ENCODE results near the gene DUS3L. TPM values are rescaled to one million over a fixed set of nuclear protein-coding genes. Genes with fewer than 3 reads are reported as not detected.

DUS3L gene
- total and polyA plus RNA-seq, 2 donors (not counting 3 experiments of a cell fraction or from before 2014, with no cell fraction given) = 25.8 to 38.9 TPM

GRCh38 chr19:5789886-5790558 lies 941 bp downstream of the DUS3L start:
- ChIA-PET POLR2A (no interaction called here), CTCF (interaction anchor here (1.1 to 3.6 kb wide), 2 partner anchors 14 to 38 kb away, joined by 3 to 21 read pairs; no protein-coding TSS in a partner anchor)
- Histone ChIP-seq H3K27me3 (ENCODE audit: control insufficient read depth in 2 of 2, insufficient read depth in 2 of 2, low read length in 2 of 2) (no peaks in the 10 kb centered on the region), H3K36me3 (ENCODE audit: control insufficient read depth in 2 of 2, extremely low read depth in 1 of 2, insufficient read depth in 2 of 2, low read length in 2 of 2) (peaks cover 8 to 33% of the 10 kb centered on the region in 2 experiments), H3K27ac (ENCODE audit: insufficient read depth, low read depth, low read length) (no peak overlapping the region), H3K9me1 (replicated peaks; ENCODE audit: control insufficient read depth, extremely low read depth, insufficient read depth, low read length) (no peaks in the 10 kb centered on the region), H3K9ac (replicated peaks; ENCODE audit: extremely low read depth, insufficient read depth, low read length) (peak overlapping the region; percentile 81), H3K79me2 (ENCODE audit: control insufficient read depth, insufficient read depth, low read length) (peaks cover 8% of the 10 kb centered on the region), H2AFZ (ENCODE audit: low read depth, low read length) (no peak overlapping the region), H4K20me1 (replicated peaks; ENCODE audit: control insufficient read depth, extremely low read depth, insufficient read depth, low read length) (no peaks in the 10 kb centered on the region), H3K9me3 (replicated peaks; ENCODE audit: control insufficient read depth, insufficient read depth, low read length) (no peaks in the 10 kb centered on the region), H3K4me3 (replicated peaks in 1 of 3; ENCODE audit: insufficient read depth in 1 of 3, low read depth in 1 of 3, low read length in 3 of 3) (peak overlapping the region; percentile 17 to 75 (median 55)), H3K4me1 (ENCODE audit: control insufficient read depth, extremely low read depth, insufficient read depth, low read length) (peaks cover 5% of the 10 kb centered on the region), H3K4me2 (ENCODE audit: insufficient read depth, low read length) (peak overlapping the region; percentile 77)
- no peak for TF ChIP-seq JUN (IDR thresholded peaks at IDR 0.05; ENCODE audit: borderline replicate concordance, insufficient read depth, insufficient read length, low read depth)
- TF ChIP-seq MYC (IDR thresholded peaks at IDR 0.05; ENCODE audit: low read depth, low read length) = no peak
- no peak for TF ChIP-seq FOS (IDR thresholded peaks at IDR 0.05; ENCODE audit: borderline replicate concordance, insufficient read depth, low read length)
- TF ChIP-seq EZH2 (IDR thresholded peaks at IDR 0.05; ENCODE audit: borderline replicate concordance, low read depth, low read length, severe bottlenecking) = no peak
- dilution Hi-C loops (cut with MboI; ENCODE audit: extremely low pct_ligation_motif_present, low sequenced_read_pairs) (no loop called here), intact Hi-C loops (cut with micrococcal nuclease) (loop anchor here (1.0 kb wide), 1 partner anchor 70 kb away; the partner anchor contains the start of genes CATSPERD and LONP1)
- DNase-seq (ENCODE audit: low read depth, low spot score) (no peak), FAIRE-seq (no peak)
- no TSS peak for BruUV-seq (replicated peaks)

- Histone ChIP-seq H3K27ac (ENCODE audit: insufficient read depth, low read depth, low read length) (no peak overlapping the region), H3K9ac (replicated peaks; ENCODE audit: extremely low read depth, insufficient read depth, low read length) (no peak overlapping the region), H4K20me1 (replicated peaks; ENCODE audit: control insufficient read depth, extremely low read depth, insufficient read depth, low read length) (no peaks in the 10 kb centered on the region), H3K4me2 (ENCODE audit: insufficient read depth, low read length) (no peak overlapping the region), H3K9me3 (replicated peaks; ENCODE audit: control insufficient read depth, insufficient read depth, low read length) (no peaks in the 10 kb centered on the region), H3K36me3 (ENCODE audit: control insufficient read depth in 2 of 2, extremely low read depth in 1 of 2, insufficient read depth in 2 of 2, low read length in 2 of 2) (peaks cover 8 to 37% of the 10 kb centered on the region in 2 experiments), H3K4me1 (ENCODE audit: control insufficient read depth, extremely low read depth, insufficient read depth, low read length) (peaks cover 5% of the 10 kb centered on the region), H3K9me1 (replicated peaks; ENCODE audit: control insufficient read depth, extremely low read depth, insufficient read depth, low read length) (no peaks in the 10 kb centered on the region), H2AFZ (ENCODE audit: low read depth, low read length) (no peak overlapping the region), H3K4me3 (replicated peaks in 1 of 3; ENCODE audit: insufficient read depth in 1 of 3, low read depth in 1 of 3, low read length in 3 of 3) (no peak overlapping the region), H3K27me3 (ENCODE audit: control insufficient read depth in 2 of 2, insufficient read depth in 2 of 2, low read length in 2 of 2) (no peaks in the 10 kb centered on the region), H3K79me2 (ENCODE audit: control insufficient read depth, insufficient read depth, low read length) (peaks cover 8% of the 10 kb centered on the region)
- intact Hi-C loops (cut with micrococcal nuclease) = no loop called here
- TF ChIP-seq MYC (IDR thresholded peaks at IDR 0.05; ENCODE audit: low read depth, low read length) = no peak
- no peak for TF ChIP-seq MAX (IDR thresholded peaks at IDR 0.05; ENCODE audit: insufficient read depth, insufficient read length)
- TF ChIP-seq GATA2 (IDR thresholded peaks at IDR 0.05; ENCODE audit: insufficient read depth, insufficient read length, low read depth, low read length) = no peak
- TF ChIP-seq POLR2AphosphoS5 (IDR thresholded peaks at IDR 0.05; ENCODE audit: insufficient read depth, low read depth, low read length) = no peak
- TF ChIP-seq EZH2 (IDR thresholded peaks at IDR 0.05; ENCODE audit: borderline replicate concordance, low read depth, low read length, severe bottlenecking) = no peak
- no peak for TF ChIP-seq JUN (IDR thresholded peaks at IDR 0.05; ENCODE audit: borderline replicate concordance, insufficient read depth, insufficient read length, low read depth)
- TF ChIP-seq CTCF (IDR thresholded peaks at IDR 0.05; ENCODE audit: extremely low read depth in 1 of 2, insufficient read depth in 1 of 2, low read depth in 1 of 2, low read length in 2 of 2) = no peak
- no peak for TF ChIP-seq POLR2A (IDR thresholded peaks at IDR 0.05; ENCODE audit: low read depth, low read length)
- no peak for TF ChIP-seq FOS (IDR thresholded peaks at IDR 0.05; ENCODE audit: borderline replicate concordance, insufficient read depth, low read length)
- ChIA-PET POLR2A (no interaction called here), CTCF (interaction anchor here (3.6 kb wide), 1 partner anchor 15 kb away, joined by 21 read pairs; no protein-coding TSS in a partner anchor)
- no peak for FAIRE-seq
- BruUV-seq (replicated peaks) = no TSS peak
- DNase-seq (ENCODE audit: low read depth, low spot score) = no peak
- dilution Hi-C loops (cut with MboI; ENCODE audit: extremely low pct_ligation_motif_present, low sequenced_read_pairs) = no loop called here
Observed at GRCh38 chr19:5789351-5789761, 1.6 kb downstream of the DUS3L start.

Measured in endothelial cell of umbilical vein (primary cell).